H1 (cell line): ENCODE measurements around the gene FBN3. TPM values are rescaled to one million over a fixed set of nuclear protein-coding genes. Genes with fewer than 3 reads are reported as not detected.

Source experiments
- ASH2L ChIP-seq: fragments of 200-600, 300-600 bp; sonication (generic); IDR thresholded peaks from one replicate; pipeline ENCODE4 v1.7.1; 2017; ENCODE audit warnings: low read length
- BACH1 ChIP-seq: IDR thresholded peaks from 2 replicates; pipeline ENCODE4 v1.6.1; 2012; ENCODE audit warnings: low read length, improper control_type of control experiment
- CHD7 ChIP-seq: fragments of 300-600 bp; sonication (generic); IDR thresholded peaks from 2 replicates; pipeline ENCODE4 v1.7.1; 2012; ENCODE audit warnings: low read length, moderate library complexity, mild to moderate bottlenecking, inconsistent platforms; ENCODE audit not compliant: insufficient replicate concordance
- EP300 ChIP-seq, 2 experiments: IDR thresholded peaks; 1 replicate in 1 of 2; 2 replicates in 1 of 2; pipeline ENCODE4 v1.6.1; 2011 to 2012; ENCODE audit warnings: low read depth in 2 of 2, low read length in 2 of 2, mild to moderate bottlenecking in 2 of 2, borderline replicate concordance in 1 of 2, inconsistent platforms in 1 of 2, moderate library complexity in 1 of 2
- KDM1A ChIP-seq: fragments of 200-600, 300-600 bp; sonication (generic); IDR thresholded peaks from 2 replicates; pipeline ENCODE4 v1.7.1; 2016; ENCODE audit warnings: mild to moderate bottlenecking, low read length, borderline replicate concordance
- SRF ChIP-seq: IDR thresholded peaks from 2 replicates; pipeline ENCODE4 v1.6.1; 2011; ENCODE audit warnings: mild to moderate bottlenecking, low read depth, low read length, moderate library complexity
- TCF12 ChIP-seq: IDR thresholded peaks from 2 replicates; pipeline ENCODE4 v1.6.1; 2011; ENCODE audit warnings: low read depth, mild to moderate bottlenecking, low read length
- polyA plus RNA-seq, 7 experiments: library from polyadenylated mRNA; depleted of rRNA in 3 of 7; stranded (reverse) in 5 of 7; unstranded in 2 of 7; fragments of >200 nt in 5 of 7; fragments of 200-250 nt in 2 of 7; gene quantifications; 1 replicate in 5 of 7; 2 replicates in 1 of 7; 4 replicates in 1 of 7; pipeline versions ENCODE4 v1.2.1 to v1.2.3, GENCODE V29; 2011 to 2013; ENCODE audit warnings: missing spikeins in 2 of 7, mixed read lengths in 2 of 7
- total RNA-seq: library from RNA; stranded (reverse); fragmentation: NEBNext Ultra II Directional; extraction: Animal tissue kit (Norgen Biotek cat#: 25700); gene quantifications from 2 replicates; pipeline ENCODE4 v1.2.1, GENCODE V29; 2021

The FBN3 gene
- total and polyA plus RNA-seq, 2 of the 8 experiments (the other 6 are each of a cell fraction or from before 2014, with no cell fraction given), result 37.1 to 38.7 TPM

GRCh38 chr19:8184274-8184673 lies 34.9 kb upstream of the FBN3 start (continued):
- TF ChIP-seq CHD7 (no peak), SRF (no peak), TCF12 (no peak), EP300 (IDR thresholded peaks at IDR 0.05; ENCODE audit: borderline replicate concordance in 1 of 2, low read depth in 2 of 2, low read length in 2 of 2) (no peak), BACH1 (no peak), KDM1A (no peak), ASH2L (no peak)
